HepG2 (cell line): ENCODE results near the gene WDR54. TPM values are rescaled to one million over a fixed set of nuclear protein-coding genes. Genes with fewer than 3 reads are reported as not detected.

Experiments
- CENPX ChIP-seq: sonication (generic); formaldehyde crosslinking; IDR thresholded peaks from 2 replicates; pipeline ENCODE4 v1.9.0; 2021; ENCODE audit warnings: mild to moderate bottlenecking, missing genetic modification reagents, moderate library complexity
- CREB1 ChIP-seq, 2 experiments: fragments of 450-650 bp in 1 of 2; IDR thresholded peaks; 2 replicates each; pipeline ENCODE4 v1.6.1; 2016 to 2017; ENCODE audit warnings: control low read depth in 1 of 2, mild to moderate bottlenecking in 1 of 2, missing compliant biosample characterization in 1 of 2, missing genetic modification characterization in 1 of 2
- NRL ChIP-seq: sonication (generic); formaldehyde crosslinking; IDR thresholded peaks from 2 replicates; pipeline ENCODE4 v1.5.0; 2020; ENCODE audit warnings: missing genetic modification reagents, mild to moderate bottlenecking, moderate library complexity, borderline replicate concordance
- PREB ChIP-seq: sonication (generic); formaldehyde crosslinking; IDR thresholded peaks from 2 replicates; pipeline ENCODE4 v1.4.0; 2020; ENCODE audit warnings: missing genetic modification reagents
- SCMH1 ChIP-seq: sonication (generic); formaldehyde crosslinking; IDR thresholded peaks from 2 replicates; pipeline ENCODE4 v1.9.0; 2021; ENCODE audit warnings: missing genetic modification reagents, mild to moderate bottlenecking, borderline replicate concordance
- U2AF2 ChIP-seq: fragments of 200-400 bp; formaldehyde crosslinking; IDR thresholded peaks from 2 replicates; pipeline ENCODE4 v1.6.1; 2017; ENCODE audit warnings: low read depth, mild to moderate bottlenecking, low read length
- UBTF ChIP-seq: sonication (generic); formaldehyde crosslinking; IDR thresholded peaks from 2 replicates; pipeline ENCODE4 v1.4.0; 2020; ENCODE audit warnings: mild to moderate bottlenecking, missing genetic modification reagents
- ZKSCAN5 ChIP-seq: sonication (generic); formaldehyde crosslinking; IDR thresholded peaks from 2 replicates; pipeline ENCODE4 v1.5.1; 2020; ENCODE audit warnings: mild to moderate bottlenecking, missing genetic modification reagents
- ZNF275 ChIP-seq: sonication (generic); formaldehyde crosslinking; IDR thresholded peaks from 2 replicates; pipeline ENCODE4 v1.8.0; 2022; ENCODE audit warnings: missing genetic modification reagents, mild to moderate bottlenecking, inconsistent platforms, borderline replicate concordance
- ZNF281 ChIP-seq: sonication (generic); formaldehyde crosslinking; IDR thresholded peaks from 2 replicates; pipeline ENCODE4 v1.4.0; 2020; ENCODE audit warnings: missing genetic modification reagents, borderline replicate concordance
- ZNF674 ChIP-seq: sonication (generic); formaldehyde crosslinking; IDR thresholded peaks from 2 replicates; pipeline ENCODE4 v1.5.0; 2020; ENCODE audit warnings: low read depth, mild to moderate bottlenecking, missing genetic modification reagents
- ZNF720 ChIP-seq: sonication (generic); formaldehyde crosslinking; IDR thresholded peaks from 2 replicates; pipeline ENCODE4 v1.4.0; 2020; ENCODE audit warnings: missing genetic modification reagents
- ZNF850 ChIP-seq: sonication (generic); formaldehyde crosslinking; conservative IDR thresholded peaks from 2 replicates; pipeline ENCODE4 v1.9.0; 2021; ENCODE audit warnings: mild to moderate bottlenecking, missing genetic modification reagents
- polyA plus RNA-seq, 8 experiments: library from polyadenylated mRNA; depleted of rRNA in 3 of 8; stranded (reverse) in 7 of 8; unstranded in 1 of 8; fragments of >200 nt; fragmentation: Illumina TruSeq in 4 of 8; extraction: Trizol in 4 of 8; gene quantifications; 2 replicates each; pipeline versions ENCODE4 v1.2.1 to v1.2.3, GENCODE V29; 2011 to 2016; ENCODE audit warnings: low read depth in 4 of 8, missing spikeins in 1 of 8, mixed read lengths in 1 of 8; ENCODE audit not compliant: insufficient read depth in 1 of 8
- total RNA-seq, 5 experiments: library from RNA; depleted of rRNA; stranded (reverse); fragments of >200 nt; fragmentation: Illumina TruSeq; extraction: Trizol; gene quantifications; 2 replicates each; pipeline ENCODE4 v1.2.3, GENCODE V29; 2016; ENCODE audit warnings: low read depth in 1 of 5
- TF ChIP-seq, protein P1 (sequence below): sonication (generic); formaldehyde crosslinking; IDR thresholded peaks from 2 replicates; pipeline ENCODE4 v1.5.0; 2020; ENCODE audit warnings: mild to moderate bottlenecking, missing genetic modification reagents

The WDR54 gene
- total and polyA plus RNA-seq, 2 of the 13 experiments (the other 11 are each of a cell fraction or from before 2014, with no cell fraction given) = 2.0 to 17.3 TPM

DNA sequence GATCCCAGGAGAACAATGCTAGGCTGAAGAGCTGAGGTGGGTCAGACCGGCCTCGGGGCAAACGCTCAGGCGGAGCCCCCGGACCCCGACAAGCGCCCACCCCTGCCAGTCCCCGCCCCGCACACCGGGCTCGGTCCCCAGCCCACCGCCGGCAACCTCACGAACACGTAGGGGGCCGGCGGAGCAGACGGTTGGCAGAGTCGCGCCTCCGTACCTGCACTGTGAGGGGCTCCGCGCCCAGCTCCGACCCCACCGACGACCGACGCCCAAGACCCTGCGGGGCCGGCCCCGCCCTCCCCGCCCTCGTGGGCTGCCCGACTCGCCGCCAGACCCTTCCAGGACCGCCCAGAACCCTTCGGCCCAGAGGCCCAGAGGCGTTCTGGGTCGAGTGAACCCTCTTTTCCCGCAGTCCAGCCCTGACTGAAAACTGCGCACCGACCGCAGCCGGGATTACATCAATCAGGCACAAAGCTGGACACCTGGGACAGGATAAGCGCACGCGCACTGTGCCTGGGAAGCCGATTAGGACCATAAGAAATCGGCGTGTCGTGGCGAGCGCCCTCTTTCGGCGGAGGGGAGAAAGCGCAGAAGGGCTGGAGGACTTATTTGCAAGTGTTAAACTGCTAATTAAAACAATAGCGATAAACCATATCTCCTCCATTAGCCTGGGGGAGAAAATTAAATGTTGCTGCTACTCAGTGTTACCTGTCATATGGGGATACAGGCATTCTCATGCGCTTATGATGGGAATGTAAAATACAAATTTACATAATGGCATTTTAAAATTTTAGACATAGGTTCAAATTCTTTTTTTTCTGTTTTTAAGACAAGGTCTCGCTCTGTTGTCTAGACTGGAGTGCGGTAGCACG lies 29.7 kb upstream of the WDR54 start (continued):
- TF ChIP-seq CREB1 (IDR thresholded peaks at IDR 0.05) = no peak
- peak; percentile 67 for TF ChIP-seq CREB1 (CRISPR knock-in tag; IDR thresholded peaks at IDR 0.05)
- TF ChIP-seq ZNF281 = no peak
- TF ChIP-seq ZNF275 (CRISPR knock-in tag) = peak; percentile 79
- no peak for TF ChIP-seq SCMH1 (CRISPR knock-in tag)
- TF ChIP-seq UBTF (CRISPR knock-in tag) = peak; percentile 72; the same call in 1 of the 2 replicates
- no peak for TF ChIP-seq ZNF674
- TF ChIP-seq NRL (CRISPR knock-in tag) = no peak; the same call in 1 of the 2 replicates
- TF ChIP-seq PREB (CRISPR knock-in tag) = 0 out of 2 replicates have a peak, but pooled peaks have one; percentile 29
- no peak for TF ChIP-seq U2AF2
- TF ChIP-seq, protein P1, sequence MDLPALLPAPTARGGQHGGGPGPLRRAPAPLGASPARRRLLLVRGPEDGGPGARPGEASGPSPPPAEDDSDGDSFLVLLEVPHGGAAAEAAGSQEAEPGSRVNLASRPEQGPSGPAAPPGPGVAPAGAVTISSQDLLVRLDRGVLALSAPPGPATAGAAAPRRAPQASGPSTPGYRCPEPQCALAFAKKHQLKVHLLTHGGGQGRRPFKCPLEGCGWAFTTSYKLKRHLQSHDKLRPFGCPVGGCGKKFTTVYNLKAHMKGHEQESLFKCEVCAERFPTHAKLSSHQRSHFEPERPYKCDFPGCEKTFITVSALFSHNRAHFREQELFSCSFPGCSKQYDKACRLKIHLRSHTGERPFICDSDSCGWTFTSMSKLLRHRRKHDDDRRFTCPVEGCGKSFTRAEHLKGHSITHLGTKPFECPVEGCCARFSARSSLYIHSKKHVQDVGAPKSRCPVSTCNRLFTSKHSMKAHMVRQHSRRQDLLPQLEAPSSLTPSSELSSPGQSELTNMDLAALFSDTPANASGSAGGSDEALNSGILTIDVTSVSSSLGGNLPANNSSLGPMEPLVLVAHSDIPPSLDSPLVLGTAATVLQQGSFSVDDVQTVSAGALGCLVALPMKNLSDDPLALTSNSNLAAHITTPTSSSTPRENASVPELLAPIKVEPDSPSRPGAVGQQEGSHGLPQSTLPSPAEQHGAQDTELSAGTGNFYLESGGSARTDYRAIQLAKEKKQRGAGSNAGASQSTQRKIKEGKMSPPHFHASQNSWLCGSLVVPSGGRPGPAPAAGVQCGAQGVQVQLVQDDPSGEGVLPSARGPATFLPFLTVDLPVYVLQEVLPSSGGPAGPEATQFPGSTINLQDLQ (CRISPR knock-in tag) = no peak
- TF ChIP-seq ZKSCAN5 = no peak
- no peak for TF ChIP-seq ZNF720
- no peak for TF ChIP-seq CENPX
- no peak for TF ChIP-seq ZNF850
